Measurements from ENCODE around the gene FRMD4B. TPM values are rescaled to one million over a fixed set of nuclear protein-coding genes. Genes with fewer than 3 reads are reported as not detected.

Gene FRMD4B
- total and polyA plus RNA-seq, 10 of the 15 experiments (the other 5 are each of a cell fraction or from before 2014, with no cell fraction given), result 3.9 to 11.4 (median 8.0) TPM

DNA sequence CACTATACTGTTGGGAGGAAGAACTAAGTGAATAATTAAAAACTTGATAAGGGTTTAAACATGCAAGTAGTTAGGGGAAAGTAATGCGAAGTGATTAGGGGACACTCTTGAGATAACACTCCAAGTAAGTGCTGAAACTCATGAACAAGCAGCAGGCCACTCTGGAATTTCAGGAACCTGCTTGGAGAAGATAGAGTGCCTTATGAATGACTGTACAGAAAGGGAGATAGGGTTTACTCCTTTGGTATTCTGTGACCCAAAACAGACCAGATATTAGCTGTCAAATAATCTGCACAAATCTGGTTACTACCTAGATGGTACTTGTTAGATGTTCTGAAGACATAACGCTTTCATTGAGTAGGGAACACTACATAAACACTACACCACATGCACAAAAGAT, 85.6 kb downstream of the FRMD4B start (continued):
- TF ChIP-seq, protein P1, sequence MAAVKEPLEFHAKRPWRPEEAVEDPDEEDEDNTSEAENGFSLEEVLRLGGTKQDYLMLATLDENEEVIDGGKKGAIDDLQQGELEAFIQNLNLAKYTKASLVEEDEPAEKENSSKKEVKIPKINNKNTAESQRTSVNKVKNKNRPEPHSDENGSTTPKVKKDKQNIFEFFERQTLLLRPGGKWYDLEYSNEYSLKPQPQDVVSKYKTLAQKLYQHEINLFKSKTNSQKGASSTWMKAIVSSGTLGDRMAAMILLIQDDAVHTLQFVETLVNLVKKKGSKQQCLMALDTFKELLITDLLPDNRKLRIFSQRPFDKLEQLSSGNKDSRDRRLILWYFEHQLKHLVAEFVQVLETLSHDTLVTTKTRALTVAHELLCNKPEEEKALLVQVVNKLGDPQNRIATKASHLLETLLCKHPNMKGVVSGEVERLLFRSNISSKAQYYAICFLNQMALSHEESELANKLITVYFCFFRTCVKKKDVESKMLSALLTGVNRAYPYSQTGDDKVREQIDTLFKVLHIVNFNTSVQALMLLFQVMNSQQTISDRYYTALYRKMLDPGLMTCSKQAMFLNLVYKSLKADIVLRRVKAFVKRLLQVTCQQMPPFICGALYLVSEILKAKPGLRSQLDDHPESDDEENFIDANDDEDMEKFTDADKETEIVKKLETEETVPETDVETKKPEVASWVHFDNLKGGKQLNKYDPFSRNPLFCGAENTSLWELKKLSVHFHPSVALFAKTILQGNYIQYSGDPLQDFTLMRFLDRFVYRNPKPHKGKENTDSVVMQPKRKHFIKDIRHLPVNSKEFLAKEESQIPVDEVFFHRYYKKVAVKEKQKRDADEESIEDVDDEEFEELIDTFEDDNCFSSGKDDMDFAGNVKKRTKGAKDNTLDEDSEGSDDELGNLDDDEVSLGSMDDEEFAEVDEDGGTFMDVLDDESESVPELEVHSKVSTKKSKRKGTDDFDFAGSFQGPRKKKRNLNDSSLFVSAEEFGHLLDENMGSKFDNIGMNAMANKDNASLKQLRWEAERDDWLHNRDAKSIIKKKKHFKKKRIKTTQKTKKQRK (IDR thresholded peaks at IDR 0.05; ENCODE audit: low read depth, low read length), result no peak
- TF ChIP-seq IRF4 (IDR thresholded peaks at IDR 0.05; ENCODE audit: low read depth, low read length), result no peak

DNA sequence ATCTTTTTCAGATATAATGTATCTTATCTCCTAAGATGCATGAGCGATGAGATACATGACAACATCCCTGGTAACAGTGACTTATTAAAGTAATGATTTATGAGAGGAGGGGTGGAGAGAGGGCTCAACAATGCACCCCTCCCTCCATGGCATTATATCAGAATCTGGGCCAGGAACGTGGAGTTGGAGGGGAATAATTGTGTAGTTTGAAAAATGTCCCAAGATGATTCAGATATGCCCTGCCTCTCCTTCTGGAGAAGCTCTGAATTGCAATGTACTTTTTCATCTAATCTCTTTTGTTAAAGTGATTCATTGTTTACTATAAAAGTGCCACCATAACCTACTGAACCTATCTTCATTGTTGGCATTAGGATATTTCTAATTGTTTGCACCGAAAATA, 86.5 kb downstream of the FRMD4B start:
- FAIRE-seq (no peak), ATAC-seq (no peak), DNase-seq (ENCODE audit: low read depth, low spot score) (no peak)
- no peaks in the 10 kb centered on the region for H3K27me3 ChIP-seq (replicated peaks in 1 of 2; ENCODE audit: control insufficient read depth in 2 of 2, insufficient read depth in 2 of 2, low read length in 1 of 2)
- intact Hi-C loops (cut with micrococcal nuclease; ENCODE audit: unreplicated experiment) (no loop called here), in situ Hi-C loops (cut with MboI) (no loop called here)
- CTCF ChIA-PET, result interaction anchor here (16.1 kb wide), 1 partner anchor 138 kb away, joined by 625 read pairs; no protein-coding TSS in a partner anchor
- H3K9me3 ChIP-seq (replicated peaks; ENCODE audit: control insufficient read depth, insufficient read depth, low read length), result no peaks in the 10 kb centered on the region
- no peaks in the 10 kb centered on the region for H4K20me1 ChIP-seq (ENCODE audit: control insufficient read depth, insufficient read depth)
- no peak overlapping the region for H3K4me2 ChIP-seq (ENCODE audit: control insufficient read depth, insufficient read depth)
- 49% methylated on average over 3 of the region's 3 CpGs for WGBS (ENCODE audit: insufficient coverage, insufficient replicate concordance, low lambda C conversion rate, missing lambda C conversion rate)
- no peaks in the 10 kb centered on the region for H3K79me2 ChIP-seq (ENCODE audit: control insufficient read depth, insufficient read depth, low read length)
- RAD21 ChIA-PET (ENCODE audit: unreplicated experiment), result no interaction called here
- no peaks in the 10 kb centered on the region for H3K36me3 ChIP-seq (ENCODE audit: control insufficient read depth in 2 of 2, insufficient read depth in 2 of 2, low read length in 1 of 2)
- H3K4me3 ChIP-seq, result no peak overlapping the region
- SMC1A ChIA-PET (ENCODE audit: uncharacterized antibody, unreplicated experiment), result interaction anchor here (2.1 to 4.5 kb wide), 2 partner anchors 11 to 138 kb away, joined by 5 to 27 read pairs; no protein-coding TSS in a partner anchor
- TF ChIP-seq BACH1 (IDR thresholded peaks at IDR 0.05; ENCODE audit: borderline replicate concordance), result no peak
- TF ChIP-seq NFIC (IDR thresholded peaks at IDR 0.05; ENCODE audit: low read depth, low read length), result no peak
- TF ChIP-seq FOXM1 (IDR thresholded peaks at IDR 0.05; ENCODE audit: low read depth, low read length), result no peak
- TF ChIP-seq RFX5 (IDR thresholded peaks at IDR 0.05; ENCODE audit: low read depth, low read length), result no peak
- TF ChIP-seq EP300 (IDR thresholded peaks at IDR 0.05; ENCODE audit: borderline replicate concordance in 1 of 2, control insufficient read depth in 1 of 2, low read depth in 2 of 2, low read length in 2 of 2), result no peak
- no peak for TF ChIP-seq ZBED1 (IDR thresholded peaks at IDR 0.05; ENCODE audit: borderline replicate concordance)
- TF ChIP-seq, protein P2, sequence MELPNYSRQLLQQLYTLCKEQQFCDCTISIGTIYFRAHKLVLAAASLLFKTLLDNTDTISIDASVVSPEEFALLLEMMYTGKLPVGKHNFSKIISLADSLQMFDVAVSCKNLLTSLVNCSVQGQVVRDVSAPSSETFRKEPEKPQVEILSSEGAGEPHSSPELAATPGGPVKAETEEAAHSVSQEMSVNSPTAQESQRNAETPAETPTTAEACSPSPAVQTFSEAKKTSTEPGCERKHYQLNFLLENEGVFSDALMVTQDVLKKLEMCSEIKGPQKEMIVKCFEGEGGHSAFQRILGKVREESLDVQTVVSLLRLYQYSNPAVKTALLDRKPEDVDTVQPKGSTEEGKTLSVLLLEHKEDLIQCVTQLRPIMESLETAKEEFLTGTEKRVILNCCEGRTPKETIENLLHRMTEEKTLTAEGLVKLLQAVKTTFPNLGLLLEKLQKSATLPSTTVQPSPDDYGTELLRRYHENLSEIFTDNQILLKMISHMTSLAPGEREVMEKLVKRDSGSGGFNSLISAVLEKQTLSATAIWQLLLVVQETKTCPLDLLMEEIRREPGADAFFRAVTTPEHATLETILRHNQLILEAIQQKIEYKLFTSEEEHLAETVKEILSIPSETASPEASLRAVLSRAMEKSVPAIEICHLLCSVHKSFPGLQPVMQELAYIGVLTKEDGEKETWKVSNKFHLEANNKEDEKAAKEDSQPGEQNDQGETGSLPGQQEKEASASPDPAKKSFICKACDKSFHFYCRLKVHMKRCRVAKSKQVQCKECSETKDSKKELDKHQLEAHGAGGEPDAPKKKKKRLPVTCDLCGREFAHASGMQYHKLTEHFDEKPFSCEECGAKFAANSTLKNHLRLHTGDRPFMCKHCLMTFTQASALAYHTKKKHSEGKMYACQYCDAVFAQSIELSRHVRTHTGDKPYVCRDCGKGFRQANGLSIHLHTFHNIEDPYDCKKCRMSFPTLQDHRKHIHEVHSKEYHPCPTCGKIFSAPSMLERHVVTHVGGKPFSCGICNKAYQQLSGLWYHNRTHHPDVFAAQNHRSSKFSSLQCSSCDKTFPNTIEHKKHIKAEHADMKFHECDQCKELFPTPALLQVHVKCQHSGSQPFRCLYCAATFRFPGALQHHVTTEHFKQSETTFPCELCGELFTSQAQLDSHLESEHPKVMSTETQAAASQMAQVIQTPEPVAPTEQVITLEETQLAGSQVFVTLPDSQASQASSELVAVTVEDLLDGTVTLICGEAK (IDR thresholded peaks at IDR 0.05; ENCODE audit: borderline replicate concordance), result no peak
- TF ChIP-seq, protein P3, sequence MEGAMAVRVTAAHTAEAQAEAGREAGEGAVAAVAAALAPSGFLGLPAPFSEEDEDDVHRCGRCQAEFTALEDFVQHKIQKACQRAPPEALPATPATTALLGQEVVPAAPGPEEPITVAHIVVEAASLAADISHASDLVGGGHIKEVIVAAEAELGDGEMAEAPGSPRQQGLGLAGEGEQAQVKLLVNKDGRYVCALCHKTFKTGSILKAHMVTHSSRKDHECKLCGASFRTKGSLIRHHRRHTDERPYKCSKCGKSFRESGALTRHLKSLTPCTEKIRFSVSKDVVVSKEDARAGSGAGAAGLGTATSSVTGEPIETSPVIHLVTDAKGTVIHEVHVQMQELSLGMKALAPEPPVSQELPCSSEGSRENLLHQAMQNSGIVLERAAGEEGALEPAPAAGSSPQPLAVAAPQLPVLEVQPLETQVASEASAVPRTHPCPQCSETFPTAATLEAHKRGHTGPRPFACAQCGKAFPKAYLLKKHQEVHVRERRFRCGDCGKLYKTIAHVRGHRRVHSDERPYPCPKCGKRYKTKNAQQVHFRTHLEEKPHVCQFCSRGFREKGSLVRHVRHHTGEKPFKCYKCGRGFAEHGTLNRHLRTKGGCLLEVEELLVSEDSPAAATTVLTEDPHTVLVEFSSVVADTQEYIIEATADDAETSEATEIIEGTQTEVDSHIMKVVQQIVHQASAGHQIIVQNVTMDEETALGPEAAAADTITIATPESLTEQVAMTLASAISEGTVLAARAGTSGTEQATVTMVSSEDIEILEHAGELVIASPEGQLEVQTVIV (IDR thresholded peaks at IDR 0.05; ENCODE audit: borderline replicate concordance, partially characterized antibody), result no peak
- TF ChIP-seq ZNF622 (IDR thresholded peaks at IDR 0.05), result no peak
- no TSS peak for BruUV-seq (replicated peaks)
- H2AFZ ChIP-seq (ENCODE audit: control insufficient read depth, low read depth, low read length), result no peak overlapping the region
- peaks cover 3% of the 10 kb centered on the region for H3K4me1 ChIP-seq (ENCODE audit: control insufficient read depth, insufficient read depth, low read length)
- no peak overlapping the region for H3K27ac ChIP-seq (ENCODE audit: control insufficient read depth, insufficient read depth)
- POLR2A ChIA-PET, result no interaction called here
- no peak overlapping the region for H3K9ac ChIP-seq (ENCODE audit: control insufficient read depth, insufficient read depth, low read length)
